ENCODE data around the gene PPIL1. TPM values are rescaled to one million over a fixed set of nuclear protein-coding genes. Genes with fewer than 3 reads are reported as not detected.

Gene PPIL1
- total RNA-seq, 1 experiment from 2014 or later: 87.8 TPM

- H3K4me1 Mint-ChIP-seq: peaks cover 27 to 28% of the 10 kb centered on the region in 2 experiments
- H3K36me3 Mint-ChIP-seq (ENCODE audit: insufficient read depth in 1 of 3, low read depth in 3 of 3): peaks cover 8 to 27% (median 18%) of the 10 kb centered on the region in 3 experiments; a peak in 6 of 7 replicates
- Histone ChIP-seq H2AK5ac (ENCODE audit: insufficient read length, low read length) (no peak overlapping the region), H3K23ac (ENCODE audit: insufficient read length, low read depth, low read length) (no peak overlapping the region), H3K9me3 (ENCODE audit: control insufficient read depth, low read depth, low read length) (no peaks in the 10 kb centered on the region), H3K9ac (ENCODE audit: extremely low read depth, insufficient read length, low read length) (no peak overlapping the region), H3K18ac (ENCODE audit: insufficient read length, low read depth, low read length) (no peak overlapping the region), H2BK12ac (ENCODE audit: insufficient read length, low read depth, low read length) (no peak overlapping the region), H4K5ac (ENCODE audit: insufficient read length, low read depth, low read length) (no peak overlapping the region), H2BK20ac (ENCODE audit: low read depth, low read length, poor library complexity, severe bottlenecking) (no peak overlapping the region), H3K79me1 (ENCODE audit: insufficient read depth, low read depth, low read length, poor library complexity, severe bottlenecking) (no peaks in the 10 kb centered on the region), H3K56ac (ENCODE audit: insufficient read length, low read depth, low read length) (no peak overlapping the region), H3K14ac (ENCODE audit: insufficient read depth, low read length) (no peak overlapping the region), H4K20me1 (ENCODE audit: control insufficient read depth, insufficient read depth, insufficient read length) (no peaks in the 10 kb centered on the region), H3K27ac (ENCODE audit: insufficient read length, low read depth, low read length) (no peak overlapping the region), H3K23me2 (ENCODE audit: insufficient read length, low read depth, low read length, poor library complexity, severe bottlenecking) (peaks cover 4% of the 10 kb centered on the region), H3K4me1 (ENCODE audit: insufficient read depth, low read length) (no peaks in the 10 kb centered on the region; the same call in 1 of the 2 replicates), H3K4me2 (ENCODE audit: insufficient read depth, insufficient read length, low read length) (no peak overlapping the region), H3K4ac (ENCODE audit: low read depth, low read length) (no peak overlapping the region), H3K79me2 (ENCODE audit: insufficient read depth, low read length) (no peaks in the 10 kb centered on the region), H2BK5ac (ENCODE audit: insufficient read length, low read length) (no peak overlapping the region), H2BK120ac (ENCODE audit: low read depth, low read length, poor library complexity, severe bottlenecking) (no peak overlapping the region), H2BK15ac (ENCODE audit: low read depth, low read length) (no peak overlapping the region), H2AFZ (ENCODE audit: low read length) (no peak overlapping the region), H4K91ac (ENCODE audit: insufficient read length, low read depth, low read length) (no peak overlapping the region), H3T11ph (ENCODE audit: low read length) (no peak overlapping the region), H3K27me3 (ENCODE audit: insufficient read depth, low read length) (no peaks in the 10 kb centered on the region), H4K8ac (replicated peaks; ENCODE audit: insufficient read length, low read depth, low read length) (no peak overlapping the region)
- no peak overlapping the region; a peak in 1 of 5 replicates for H3K4me3 Mint-ChIP-seq
- no peak for DNase-seq
- TF ChIP-seq CTCF (conservative IDR thresholded peaks at IDR 0.05): no peak
- no CpG with 5 or more reads among the region's 9 CpGs for WGBS (ENCODE audit: extremely low coverage, insufficient read length, low lambda C conversion rate)
- H3K27me3 Mint-ChIP-seq (ENCODE audit: low read depth): peaks cover 7% of the 10 kb centered on the region
- no peak overlapping the region for H3K27ac Mint-ChIP-seq
- H3K9me3 Mint-ChIP-seq: no peaks in the 10 kb centered on the region
These were observed 24.6 kb downstream of the PPIL1 start for GRCh38 chr6:36850021-36850420.

All from H9 (cell line).